Activated CD4-positive, alpha-beta T cell treated with anti-CD3 and anti-CD28 coated beads, Interleukin-2, amount 50 U/mL, for 24 hours (primary cell): ENCODE data around the gene NSL1.
"Not testable (repeated sequence)": the region's sequence is repeated elsewhere in the genome, so short reads cannot be mapped to it uniquely, and the experiment has no call there.

Experiments used
- DNase-seq, 2 donors: peaks; one replicate each; pipeline ENCODE4 v3.0.0-alpha.2; 2020; ENCODE audit warnings: low read depth in 1 of 2, low spot score in 1 of 2

The NSL1 gene

DNA sequence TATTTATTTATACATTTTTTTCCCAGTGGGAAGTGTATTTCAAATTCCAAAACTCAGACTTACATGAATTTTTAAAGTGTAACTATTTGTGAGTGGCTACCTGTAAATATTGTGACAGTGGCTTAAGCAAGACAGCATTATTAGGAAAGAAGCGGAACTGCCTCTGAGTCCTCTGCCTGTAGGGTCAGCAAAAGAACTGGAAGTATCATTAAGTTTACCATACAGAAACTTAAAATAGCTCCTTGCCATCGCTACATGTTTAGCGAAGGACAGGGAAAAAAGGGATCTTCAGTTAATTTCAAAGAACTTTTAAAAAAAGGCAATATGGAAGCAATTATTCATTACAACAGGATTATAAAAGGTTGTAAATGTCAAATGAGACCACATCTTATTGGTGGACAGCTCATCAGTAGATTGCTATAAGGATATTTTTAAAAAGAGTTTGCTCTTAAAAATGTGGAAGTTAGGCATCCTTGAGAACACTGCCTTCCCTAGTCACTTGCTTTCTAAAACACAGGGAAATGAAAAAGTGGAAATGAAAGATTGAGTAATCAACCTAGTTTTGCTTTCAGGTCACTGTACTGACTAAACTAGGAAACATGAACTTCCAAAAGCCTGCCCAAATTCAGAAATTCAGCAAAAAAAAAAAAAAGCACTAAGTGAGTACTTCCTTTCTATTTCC, 39.2 kb downstream of the NSL1 start:
- DNase-seq = no peak

DNA sequence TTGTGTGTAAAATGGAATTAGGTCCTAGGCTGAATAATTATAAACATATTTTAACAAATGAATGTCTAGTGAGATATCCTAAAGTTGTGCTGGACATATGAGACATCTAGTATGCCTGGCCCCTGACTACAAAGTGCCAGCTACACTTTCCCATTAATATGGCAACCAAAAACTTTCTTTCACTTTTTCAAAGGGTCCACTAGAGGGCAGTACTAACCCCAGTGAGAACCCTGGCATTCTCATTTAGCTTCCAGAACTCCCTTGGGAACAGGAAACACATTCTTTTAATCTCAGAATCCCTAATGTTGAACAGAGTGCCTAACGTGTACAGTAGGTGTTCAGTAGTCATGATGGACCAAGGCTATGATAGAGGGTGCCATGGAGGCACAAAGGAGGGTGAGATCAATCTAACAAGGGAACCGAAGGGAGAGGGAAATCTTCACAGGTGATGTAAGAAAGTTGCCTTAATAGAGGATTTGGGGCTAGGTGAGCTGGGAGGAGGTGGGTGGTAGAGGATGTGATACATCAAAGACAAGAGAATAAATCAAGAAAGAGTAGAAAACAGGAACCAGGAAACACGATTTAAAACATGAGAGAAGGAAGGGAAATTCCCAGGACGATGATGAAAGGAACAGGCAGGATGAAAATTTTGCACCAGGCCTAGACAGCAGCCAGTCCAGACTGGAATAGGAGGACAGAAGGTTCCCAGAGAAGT, 41.6 kb downstream of the NSL1 start:
- DNase-seq = no peak

DNA sequence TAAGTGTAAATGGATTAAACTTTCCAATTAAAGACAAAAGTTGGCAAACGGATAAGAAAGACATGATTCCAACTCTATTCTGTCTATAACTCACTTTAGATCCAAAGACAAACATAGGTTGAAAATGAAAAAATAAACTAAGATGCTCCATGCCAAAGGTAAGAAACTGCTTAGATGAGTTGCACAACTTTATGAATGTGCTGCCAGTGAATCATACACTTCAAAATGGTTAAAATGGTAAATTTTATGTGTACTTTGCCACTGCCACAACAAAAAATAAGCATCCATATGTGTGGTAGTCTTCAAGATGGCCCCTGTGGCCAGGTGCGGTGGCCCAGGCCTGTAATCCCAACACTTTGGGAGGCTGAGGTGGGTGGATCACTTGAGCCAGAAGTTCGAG, 45.0 kb downstream of the NSL1 start:
- DNase-seq = no peak

DNA sequence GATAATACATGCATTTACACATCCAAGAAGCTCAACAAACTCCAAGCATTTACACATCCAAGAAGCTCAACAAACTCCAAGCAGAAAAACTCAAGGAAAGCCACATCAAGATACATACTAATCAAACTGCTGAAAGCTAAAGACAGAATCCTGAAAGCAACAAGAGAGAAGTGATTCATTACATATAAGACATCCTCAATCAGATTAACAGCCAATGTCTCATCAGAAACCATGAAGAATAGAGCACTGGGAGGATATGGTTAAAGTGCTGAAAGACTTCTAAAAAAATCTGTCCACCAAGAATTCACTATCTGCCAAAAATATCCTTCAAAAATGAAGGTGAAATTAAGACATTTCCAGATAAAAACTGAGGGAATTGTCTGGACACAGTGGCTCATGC, 46.3 kb downstream of the NSL1 start:
- DNase-seq = no peak

DNA sequence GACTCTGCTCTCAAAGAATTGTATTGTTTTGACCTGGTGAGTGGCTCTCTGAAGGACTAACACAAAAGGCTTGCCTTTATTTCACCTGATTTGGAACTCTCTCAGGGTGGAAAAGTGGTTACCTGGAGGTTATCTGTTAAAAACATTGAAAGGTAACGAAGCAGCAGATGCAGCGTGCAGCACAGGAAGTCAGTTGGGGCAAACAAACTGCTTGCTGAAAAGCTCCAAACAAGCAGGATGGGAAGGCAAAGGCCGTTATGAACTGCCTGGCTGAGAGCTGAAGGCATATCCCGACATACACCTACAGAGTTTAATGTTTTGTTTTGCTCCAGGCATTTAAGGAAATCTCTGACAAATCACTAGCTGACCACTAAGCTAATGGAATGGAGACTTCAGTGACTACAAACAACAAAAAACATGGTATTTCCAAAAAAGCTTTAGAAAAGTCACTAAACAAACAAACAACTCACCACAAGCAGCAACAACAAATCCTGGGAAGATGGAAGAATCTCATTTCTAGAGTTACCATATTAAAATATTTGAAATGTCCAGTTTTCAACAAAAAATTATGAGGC, 47.6 kb downstream of the NSL1 start:
- no peak for DNase-seq

DNA sequence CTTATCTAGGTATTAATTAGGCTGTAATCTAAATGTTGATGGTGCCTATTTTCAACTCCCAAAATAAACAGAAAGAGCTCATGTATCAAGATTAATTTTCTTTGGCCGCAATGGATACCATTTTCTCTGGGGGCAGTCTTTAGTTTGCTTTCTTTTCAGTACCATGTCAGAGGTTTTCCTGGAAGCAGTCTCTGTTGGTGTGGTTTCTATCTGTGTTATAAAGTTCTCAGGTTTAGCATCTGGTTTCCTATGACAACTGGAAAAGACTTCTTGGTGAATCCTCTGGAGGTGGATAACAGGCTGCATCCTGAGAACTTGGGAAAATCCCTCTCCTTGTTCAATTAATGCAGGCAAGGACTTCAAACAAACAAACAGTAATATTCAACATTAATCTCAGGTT, 53.2 kb downstream of the NSL1 start:
- no peak for DNase-seq

DNA sequence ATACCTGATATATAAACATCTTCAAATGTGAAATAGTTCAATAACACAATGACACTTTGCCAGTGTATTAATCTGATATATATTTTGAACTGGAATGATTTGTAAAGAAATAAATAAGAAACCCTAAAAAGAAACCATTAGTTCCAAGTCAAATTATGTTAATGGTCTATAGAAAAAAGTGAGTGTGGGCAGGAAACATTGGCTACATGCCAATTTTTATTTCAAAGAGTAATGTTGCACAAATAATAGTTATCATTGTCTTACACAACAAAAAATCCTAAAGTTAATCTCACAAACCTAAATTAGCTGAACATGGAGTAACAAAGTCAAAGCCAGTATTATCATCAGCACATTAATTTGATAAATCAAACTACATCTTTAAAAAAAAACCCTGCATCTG, 54.0 kb downstream of the NSL1 start:
- DNase-seq = no peak

DNA sequence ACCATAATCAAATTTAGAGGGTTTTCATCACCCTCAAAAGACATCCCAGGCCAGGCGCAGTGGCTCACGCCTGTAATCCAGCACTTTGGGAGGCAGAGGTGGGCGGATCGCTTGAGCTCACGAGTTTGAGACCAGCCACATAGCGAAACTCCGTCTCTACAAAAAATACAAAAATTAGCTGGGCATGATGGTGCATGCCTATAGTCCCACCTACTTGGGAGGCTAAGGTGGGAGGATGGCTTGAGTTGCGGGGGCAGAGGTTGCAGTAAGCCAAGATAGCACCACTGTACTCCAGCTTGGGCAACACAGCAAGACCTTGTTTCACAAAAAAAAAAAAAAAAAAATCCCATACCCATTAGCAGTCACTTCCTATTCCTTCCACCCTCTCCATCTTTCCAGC, 58.5 kb downstream of the NSL1 start:
- DNase-seq = no peak

DNA sequence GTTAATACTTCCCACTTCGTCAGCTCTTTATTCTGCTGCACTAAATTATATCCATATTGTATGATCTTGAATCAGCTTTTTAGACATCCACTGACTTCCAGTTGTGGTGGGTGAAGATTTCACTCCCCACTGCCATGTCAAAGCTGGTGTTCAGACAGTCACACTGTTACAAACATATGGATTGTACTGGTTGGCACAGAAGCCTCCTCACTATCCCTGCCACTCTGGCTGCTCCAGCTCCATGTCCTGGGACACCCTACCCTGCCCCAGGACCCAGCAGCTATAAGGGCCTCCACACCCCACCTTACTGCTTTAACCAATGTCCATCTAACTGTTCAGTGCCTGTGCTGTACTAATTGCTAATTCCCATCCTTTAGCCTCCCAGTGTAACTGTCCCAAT, 59.9 kb downstream of the NSL1 start:
- no peak for DNase-seq

DNA sequence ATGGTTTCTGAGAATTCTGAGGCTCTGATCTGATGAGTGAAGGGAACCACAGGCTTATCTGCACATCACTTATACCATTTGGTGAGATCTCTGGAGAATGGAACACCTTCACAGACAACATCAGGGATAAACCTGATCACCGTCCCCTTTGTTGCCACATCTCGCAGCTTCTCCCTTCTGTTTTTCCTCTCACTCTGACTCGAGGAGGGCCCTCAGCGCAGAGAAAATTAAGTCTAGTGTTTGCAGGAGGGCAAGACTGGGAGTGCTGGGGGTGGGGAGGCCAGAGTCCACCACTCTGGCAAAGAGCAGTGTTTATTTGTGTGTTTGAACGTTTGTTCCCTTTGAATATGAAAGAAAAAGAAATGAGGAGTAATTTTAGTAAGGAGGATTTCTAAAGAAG, 63.0 kb downstream of the NSL1 start:
- DNase-seq = no peak

DNA sequence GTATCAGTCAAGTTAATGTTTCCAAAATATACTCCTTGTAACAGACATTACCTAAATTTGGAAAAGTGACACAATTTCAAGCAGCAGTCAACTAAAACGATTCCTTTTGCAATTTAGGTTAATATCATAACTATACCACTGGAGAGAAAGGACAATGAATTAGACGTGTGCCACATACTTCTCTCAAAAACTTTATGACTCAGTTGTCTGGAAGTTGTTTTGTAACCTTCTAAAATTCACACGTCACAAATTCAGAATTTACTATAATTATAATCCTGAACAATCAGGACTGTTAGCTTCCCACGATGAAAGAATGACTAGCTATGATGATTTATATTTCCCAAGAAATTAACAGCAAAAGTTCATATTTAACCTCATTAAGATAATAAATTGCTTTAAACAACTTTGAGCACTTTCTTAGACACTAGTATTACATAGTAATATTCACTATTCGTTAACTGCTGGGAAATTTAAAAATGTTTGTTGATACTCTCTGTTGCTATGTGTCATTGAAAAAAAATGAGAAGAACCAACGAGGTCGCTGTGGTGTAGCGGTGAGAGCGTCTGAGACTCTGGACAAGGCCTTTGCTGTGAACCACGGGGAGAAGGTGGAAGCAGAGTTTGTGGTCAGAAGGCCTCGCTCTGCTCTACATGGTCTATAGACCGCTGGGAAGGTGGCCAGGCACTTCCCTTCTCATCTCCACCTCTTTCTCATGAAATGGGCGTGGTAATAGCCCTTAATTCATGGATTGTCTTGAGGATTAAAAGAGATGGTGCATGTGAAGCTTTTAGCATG, 64.0 kb downstream of the NSL1 start:
- DNase-seq = no peak

DNA sequence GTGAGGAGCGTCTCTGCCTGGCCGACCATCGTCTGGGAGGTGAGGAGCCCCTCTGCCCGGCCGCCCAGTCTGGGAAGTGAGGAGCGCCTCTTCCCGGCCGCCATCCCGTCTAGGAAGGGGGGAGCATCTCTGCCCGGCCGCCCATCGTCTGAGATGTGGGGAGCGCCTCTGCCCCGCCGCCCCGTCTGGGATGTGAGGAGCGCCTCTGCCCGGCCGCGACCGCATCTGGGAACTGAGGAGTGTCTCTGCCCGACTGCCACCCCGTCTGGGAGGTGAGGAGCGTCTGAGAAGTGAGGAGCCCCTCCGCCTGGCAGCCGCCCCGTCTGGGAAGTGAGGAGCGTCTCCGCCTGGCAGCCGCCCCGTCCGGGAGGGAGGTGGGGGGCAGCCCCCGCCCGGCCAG, 66.9 kb downstream of the NSL1 start:
- DNase-seq = not testable (repeated sequence)

DNA sequence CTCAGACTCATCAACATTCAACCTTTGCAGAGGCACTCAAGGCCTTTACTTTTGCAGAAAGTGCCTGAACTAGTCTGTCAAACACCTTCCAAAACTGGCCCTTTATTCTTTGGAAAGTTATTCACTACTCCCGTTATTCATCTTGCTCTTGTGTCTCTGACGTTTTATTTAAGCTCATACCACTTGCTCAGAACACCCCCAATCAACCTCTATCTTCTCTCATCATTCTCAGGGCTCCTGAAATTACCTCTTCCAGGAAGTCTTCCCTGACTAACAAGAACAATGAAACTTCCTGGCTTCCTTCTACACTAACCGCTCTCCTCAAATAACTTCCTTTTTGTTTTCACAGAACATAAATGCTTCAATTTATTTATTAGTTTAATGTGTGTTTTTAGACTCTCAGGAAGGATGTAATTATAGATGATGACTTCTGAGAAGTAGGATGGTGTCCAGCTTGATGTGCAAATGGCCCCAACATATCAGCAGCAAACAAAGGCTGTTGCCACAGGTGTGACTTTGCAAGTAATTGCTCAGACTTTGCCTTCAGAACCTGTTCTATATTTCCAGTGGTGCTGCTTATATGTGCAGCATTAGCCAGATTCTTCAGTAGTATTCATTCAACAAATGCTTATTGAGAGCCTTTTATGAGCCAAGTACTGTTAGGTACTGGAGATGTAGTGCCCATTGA, 69.2 kb downstream of the NSL1 start:
- DNase-seq = no peak

DNA sequence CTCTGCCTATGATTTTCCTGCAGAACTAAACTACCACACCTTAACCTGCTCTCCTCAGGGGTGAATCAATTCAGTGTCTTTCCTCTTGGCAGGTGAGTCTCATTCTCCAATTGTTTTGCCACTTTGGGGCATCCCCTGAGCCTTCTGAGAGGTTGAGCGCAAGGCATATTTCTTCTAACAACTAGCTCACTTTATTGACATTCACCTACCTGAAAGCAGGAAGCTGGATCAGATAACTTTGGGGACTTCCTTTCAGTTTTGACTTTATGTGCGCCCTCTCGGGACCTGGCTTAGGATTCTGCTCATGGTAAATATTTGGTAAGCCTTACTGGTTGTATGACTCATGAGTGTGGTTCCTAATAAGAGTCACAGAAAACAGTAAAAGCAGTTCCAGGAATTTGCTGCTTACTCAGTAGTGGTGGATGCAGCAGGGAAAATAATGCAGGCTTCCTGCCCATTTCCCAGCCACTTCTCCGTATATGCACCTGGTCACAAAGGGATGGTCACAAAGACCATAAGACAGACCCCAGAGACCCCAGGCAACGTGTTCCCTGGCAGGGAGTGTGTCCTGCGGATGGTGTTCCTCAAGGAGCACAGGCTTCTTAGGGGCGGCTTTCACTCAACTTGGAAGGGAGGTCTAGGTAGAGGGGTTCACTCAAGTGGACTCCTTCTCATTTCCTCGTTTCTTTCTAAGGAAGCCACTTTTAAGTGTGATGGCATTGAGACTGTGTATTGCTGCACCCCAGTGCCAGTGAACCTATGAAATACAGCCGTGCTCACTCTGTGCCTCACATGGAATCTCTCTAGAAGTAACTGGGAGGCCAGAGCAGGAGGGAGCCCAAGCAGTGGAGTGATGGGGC, 70.0 kb downstream of the NSL1 start:
- DNase-seq = peak in 1 of 2 donors; percentile 9

DNA sequence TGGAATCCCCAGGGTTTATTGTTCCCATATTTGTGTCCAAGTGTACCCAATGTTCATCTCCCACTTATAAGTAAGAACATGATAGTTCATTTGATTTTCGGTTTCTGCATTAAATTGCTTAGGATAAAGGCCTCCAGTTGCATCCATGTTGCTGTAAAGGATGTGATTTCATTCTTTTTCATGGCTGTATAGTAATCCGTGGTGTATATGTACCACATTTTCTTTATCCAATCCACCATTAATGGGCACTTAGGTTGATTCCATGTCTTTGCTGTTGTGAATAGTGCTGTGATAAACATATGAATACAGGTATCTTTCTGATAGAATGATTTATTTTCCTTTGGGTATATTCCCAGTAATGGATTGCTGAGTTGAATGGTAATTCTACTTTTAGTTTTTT, 71.9 kb downstream of the NSL1 start:
- no peak for DNase-seq

DNA sequence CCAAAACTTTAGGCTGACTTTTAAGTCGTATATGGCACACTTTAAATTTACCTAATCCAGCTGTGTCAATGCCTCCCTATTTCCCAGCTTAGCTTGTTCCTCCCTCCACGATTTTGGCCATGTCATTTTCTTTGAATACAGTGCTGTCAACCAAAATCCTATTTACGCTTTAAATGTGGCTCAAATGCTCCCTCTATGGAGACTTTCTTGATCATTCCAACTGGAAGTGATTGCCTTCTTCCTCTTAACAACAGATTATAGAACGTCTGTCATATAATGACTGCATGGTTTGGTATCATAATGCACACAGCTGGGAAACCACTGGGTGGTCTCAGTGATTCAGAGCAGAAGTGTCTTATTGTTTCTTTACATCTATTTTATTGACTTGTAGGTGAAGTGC, 73.1 kb downstream of the NSL1 start:
- DNase-seq = no peak

DNA sequence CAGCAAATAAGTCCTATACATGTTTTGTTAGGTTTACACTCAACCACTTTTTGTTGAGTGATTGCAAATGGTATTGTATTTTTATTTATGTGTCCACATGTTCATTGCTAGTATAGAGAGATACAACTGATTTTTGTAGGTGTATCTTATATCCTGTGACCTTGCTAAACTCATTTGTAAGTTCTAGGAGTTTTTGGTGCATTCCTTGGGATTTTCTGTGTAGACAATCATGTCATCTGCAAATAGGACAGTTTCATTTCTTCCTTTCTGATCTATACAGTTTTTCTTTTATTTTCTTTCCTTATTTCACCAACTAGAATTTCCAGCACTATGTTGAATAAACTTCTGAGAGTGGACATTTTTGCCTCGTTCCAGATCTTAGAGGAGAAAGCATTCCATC, 75.4 kb downstream of the NSL1 start:
- DNase-seq = no peak

DNA sequence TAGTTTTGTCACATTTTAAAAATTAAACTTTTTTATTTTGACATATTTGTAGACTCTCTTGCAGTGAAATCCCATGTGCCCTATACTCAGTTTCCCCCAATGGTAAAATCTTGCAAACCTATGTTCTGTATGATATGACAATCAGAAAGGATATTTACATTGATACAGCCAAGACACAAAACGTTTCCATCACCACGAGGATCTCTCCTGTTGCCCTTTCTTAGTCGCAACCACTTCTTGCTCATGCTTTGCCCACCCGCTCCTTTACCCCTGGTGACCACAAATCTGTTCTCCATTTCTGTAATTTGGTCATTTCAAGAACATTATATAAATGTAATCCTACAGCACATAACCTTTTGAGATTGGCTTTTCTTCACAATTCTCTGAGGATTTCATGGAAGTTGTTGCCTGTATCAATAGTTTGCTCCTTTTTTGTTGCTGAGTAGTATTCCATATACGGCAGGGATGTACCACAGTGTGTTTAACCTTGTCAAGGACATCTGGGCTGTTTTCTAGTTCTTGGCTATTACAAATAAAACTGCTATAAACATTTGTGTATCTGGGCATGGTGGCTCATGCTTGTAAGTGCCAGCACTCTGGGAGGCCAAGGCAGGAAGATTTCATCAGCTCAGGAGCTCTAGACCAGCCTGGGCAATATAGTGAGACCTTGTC, 78.0 kb downstream of the NSL1 start:
- DNase-seq = no peak

DNA sequence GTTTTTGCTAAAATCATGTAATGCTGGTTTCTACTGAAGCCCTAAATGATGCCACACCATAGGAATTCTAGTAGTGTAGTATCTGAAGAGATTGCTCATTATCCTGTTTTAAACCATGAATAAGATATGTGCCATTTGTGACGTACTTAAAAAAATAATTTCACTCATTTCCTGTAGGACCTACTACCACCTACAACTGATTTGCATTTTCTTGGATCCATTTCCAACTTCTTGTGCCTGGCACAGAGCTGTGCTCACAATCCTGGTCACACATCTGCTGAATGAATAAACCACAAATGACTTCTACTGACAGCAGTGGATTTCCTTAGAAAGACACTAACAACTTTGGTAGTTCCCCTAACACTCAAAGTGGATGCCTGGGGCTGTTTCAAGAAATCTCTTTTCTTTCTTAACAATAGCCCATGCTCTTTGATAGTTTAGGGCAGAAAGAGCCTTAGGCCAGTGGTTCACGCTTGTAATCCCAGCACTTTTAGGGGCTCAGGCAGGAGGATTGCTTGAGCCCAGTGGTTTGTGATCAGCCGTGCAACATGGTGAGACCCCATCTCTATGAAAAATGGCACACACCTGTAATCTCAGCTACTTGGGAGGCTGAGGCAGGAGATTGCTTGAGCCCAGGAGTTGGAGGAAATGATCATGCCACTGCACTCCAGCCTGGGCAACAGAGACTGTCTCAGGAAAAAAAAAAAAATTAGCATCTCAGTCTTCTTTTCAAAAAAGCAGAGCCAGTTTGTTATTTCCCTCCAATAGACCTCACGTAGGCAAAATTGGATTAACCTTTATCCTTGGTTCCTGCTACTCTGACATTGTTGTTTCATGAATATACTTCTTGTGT, 78.9 kb downstream of the NSL1 start:
- DNase-seq = no peak
